Gastroesophageal sphincter (tissue), 4 donors: ENCODE data around the gene CHST1. TPM values are rescaled to one million over a fixed set of nuclear protein-coding genes. Genes with fewer than 3 reads are reported as not detected.

Source experiments
- ATAC-seq: fragments of 150-250 bp; one replicate; pipeline ENCODE4 v1.9.1; 2016; ENCODE audit warnings: mild to moderate bottlenecking, moderate library complexity
- H3K27ac ChIP-seq, 4 donors: fragments of 200-600 bp; sonication (generic) in 3 of 4; 1 replicate in 3 of 4; 2 replicates in 1 of 4; pipeline ENCODE4 v1.5.1; 2016 to 2019
- H3K27me3 ChIP-seq: fragments of 200-600 bp; sonication (generic); one replicate; pipeline ENCODE4 v1.5.1; 2019
- H3K36me3 ChIP-seq, 2 donors: fragments of 200-600 bp; sonication (generic); one replicate each; pipeline ENCODE4 v1.5.1; 2019; ENCODE audit warnings: control low read depth in 1 of 2
- H3K4me1 ChIP-seq, 3 donors: fragments of 200-600 bp; sonication (generic); 1 replicate in 2 of 3; 2 replicates in 1 of 3; pipeline ENCODE4 v1.5.1; 2016 to 2019; ENCODE audit warnings: control low read depth in 2 of 3
- H3K4me3 ChIP-seq, 2 donors: fragments of 200-600 bp; sonication (generic); one replicate each; pipeline ENCODE4 v1.5.1; 2019; ENCODE audit warnings: mild to moderate bottlenecking in 1 of 2, moderate library complexity in 1 of 2
- H3K9me3 ChIP-seq, 3 donors: fragments of 200-600 bp; sonication (generic); one replicate each; pipeline ENCODE4 v1.5.1; 2017 to 2019; ENCODE audit warnings: control low read depth in 2 of 3
- EP300 ChIP-seq: sonication (generic); formaldehyde crosslinking; IDR thresholded peaks from one replicate; pipeline ENCODE4 v1.6.1; 2017; ENCODE audit warnings: antibody characterized with exemption, mild to moderate bottlenecking
- POLR2A ChIP-seq, 2 donors: fragments of 450-650 bp; IDR thresholded peaks; one replicate each; pipeline ENCODE4 v1.6.1; 2017; ENCODE audit warnings: antibody characterized with exemption in 2 of 2, mild to moderate bottlenecking in 2 of 2, moderate library complexity in 1 of 2
- POLR2AphosphoS5 ChIP-seq: sonication (generic); formaldehyde crosslinking; IDR thresholded peaks from one replicate; pipeline ENCODE4 v1.6.1; 2017; ENCODE audit warnings: antibody characterized with exemption
- WGBS, 2 donors: methylation state at CpG; one replicate each; pipeline ENCODE4 v1.1.5; 2018; ENCODE audit warnings: low coverage in 1 of 2; 5-methylcytosine and 5-hydroxymethylcytosine counted together
- total RNA-seq, 4 donors: library from RNA; depleted of rRNA; stranded (reverse); fragments of >200 nt; gene quantifications; one replicate each; pipeline ENCODE4 v1.1.0, GENCODE V29; 2016
- TF ChIP-seq, protein P1 (sequence below), 4 experiments: fragments of 200-600 bp in 2 of 4; fragments of 450-650 bp in 2 of 4; sonication (generic) in 1 of 4; IDR thresholded peaks; one replicate each; pipeline ENCODE4 v1.5.1; 2017 to 2019; ENCODE audit warnings: antibody characterized with exemption in 4 of 4, mild to moderate bottlenecking in 2 of 4, moderate library complexity in 2 of 4

CHST1 gene
- total RNA-seq, 4 donors from 2014 or later, result 2.1 to 4.7 (median 2.4) TPM

DNA sequence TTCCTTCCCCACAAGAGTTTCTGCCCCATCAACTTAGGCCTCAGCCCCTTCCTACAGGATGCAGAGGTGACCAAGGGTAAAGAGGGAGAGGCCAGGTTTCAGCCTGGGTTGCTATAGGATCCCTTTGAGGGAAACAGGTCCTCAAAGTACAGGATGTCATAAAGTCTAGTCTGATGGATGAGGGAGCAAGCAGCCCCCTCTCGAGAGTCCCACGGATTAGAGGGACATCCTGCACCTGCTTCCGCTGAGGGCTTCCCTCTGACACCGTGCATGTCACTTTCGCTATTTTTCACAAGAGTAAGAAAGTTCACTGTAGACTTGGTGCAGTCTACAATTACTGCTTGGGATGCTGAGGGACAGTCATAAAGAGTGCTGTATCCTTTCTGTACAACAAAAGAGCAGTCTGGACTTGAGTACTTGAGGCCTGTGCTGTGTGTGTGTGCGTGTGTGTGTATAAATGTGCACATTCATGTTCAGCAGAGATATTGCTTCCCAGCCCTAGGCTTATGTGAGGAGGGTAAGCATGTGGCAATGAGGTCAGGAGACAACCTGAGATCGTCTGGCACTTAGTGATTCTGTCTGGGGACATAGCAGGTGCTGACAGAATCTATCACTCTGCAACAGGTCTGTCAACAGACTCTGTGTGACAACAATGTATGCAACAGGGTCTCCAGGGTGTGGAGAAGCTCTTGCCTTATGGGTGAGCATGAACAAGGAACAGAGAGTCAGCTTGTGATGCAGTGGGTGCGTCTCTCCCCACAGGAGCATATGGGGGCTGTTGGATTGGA is 18.0 kb upstream of the CHST1 start:
- Histone ChIP-seq H3K36me3 (no peaks in the 10 kb centered on the region), H3K9me3 (no peaks in the 10 kb centered on the region), H3K27ac (no peak overlapping the region), H3K4me3 (no peak overlapping the region), H3K4me1 (no peaks in the 10 kb centered on the region), H3K27me3 (peaks cover 18% of the 10 kb centered on the region)
- 74 to 75% methylated on average over 3 to 5 of the region's 8 CpGs for WGBS, 2 donors
- no peak for TF ChIP-seq POLR2A (IDR thresholded peaks at IDR 0.05)
- ATAC-seq, result no peak

DNA sequence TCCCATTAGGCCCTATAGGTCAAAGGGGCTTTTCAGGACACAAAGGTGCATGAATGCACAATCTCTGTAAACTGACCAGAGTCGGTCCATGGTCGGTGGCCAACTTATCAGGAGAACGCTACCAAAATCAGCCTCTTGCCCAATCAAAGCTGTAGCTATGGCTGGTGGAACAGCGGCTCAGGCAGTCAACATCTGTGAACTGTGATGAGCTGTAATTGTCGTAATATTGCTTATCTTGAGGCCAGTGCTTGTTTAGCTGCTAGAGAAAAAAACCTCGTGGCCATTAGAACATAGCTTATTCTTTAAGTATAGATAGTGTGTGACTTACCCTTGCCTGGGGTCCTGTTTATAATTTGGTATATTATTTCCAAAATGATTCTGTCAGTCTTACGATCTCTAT is 14.4 kb upstream of the CHST1 start:
- TF ChIP-seq EP300, result no peak
- no peak for TF ChIP-seq POLR2AphosphoS5
- TF ChIP-seq POLR2A (IDR thresholded peaks at IDR 0.05), result no peak
- TF ChIP-seq, protein P1, sequence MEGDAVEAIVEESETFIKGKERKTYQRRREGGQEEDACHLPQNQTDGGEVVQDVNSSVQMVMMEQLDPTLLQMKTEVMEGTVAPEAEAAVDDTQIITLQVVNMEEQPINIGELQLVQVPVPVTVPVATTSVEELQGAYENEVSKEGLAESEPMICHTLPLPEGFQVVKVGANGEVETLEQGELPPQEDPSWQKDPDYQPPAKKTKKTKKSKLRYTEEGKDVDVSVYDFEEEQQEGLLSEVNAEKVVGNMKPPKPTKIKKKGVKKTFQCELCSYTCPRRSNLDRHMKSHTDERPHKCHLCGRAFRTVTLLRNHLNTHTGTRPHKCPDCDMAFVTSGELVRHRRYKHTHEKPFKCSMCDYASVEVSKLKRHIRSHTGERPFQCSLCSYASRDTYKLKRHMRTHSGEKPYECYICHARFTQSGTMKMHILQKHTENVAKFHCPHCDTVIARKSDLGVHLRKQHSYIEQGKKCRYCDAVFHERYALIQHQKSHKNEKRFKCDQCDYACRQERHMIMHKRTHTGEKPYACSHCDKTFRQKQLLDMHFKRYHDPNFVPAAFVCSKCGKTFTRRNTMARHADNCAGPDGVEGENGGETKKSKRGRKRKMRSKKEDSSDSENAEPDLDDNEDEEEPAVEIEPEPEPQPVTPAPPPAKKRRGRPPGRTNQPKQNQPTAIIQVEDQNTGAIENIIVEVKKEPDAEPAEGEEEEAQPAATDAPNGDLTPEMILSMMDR (IDR thresholded peaks at IDR 0.05), result no peak
- no peak for ATAC-seq
- WGBS, 2 donors, result 76 to 77% methylated on average over 4 to 6 of the region's 7 CpGs
- no peak overlapping the region for H3K27ac ChIP-seq
- H3K36me3 ChIP-seq, result no peaks in the 10 kb centered on the region
- H3K4me3 ChIP-seq, result no peak overlapping the region
- H3K4me1 ChIP-seq, result no peaks in the 10 kb centered on the region
- peaks cover 5% of the 10 kb centered on the region for H3K27me3 ChIP-seq
- H3K9me3 ChIP-seq, result no peaks in the 10 kb centered on the region

GRCh38 chr11:45678976-45679375 is 13.6 kb upstream of the CHST1 start:
- H3K36me3 ChIP-seq, result no peaks in the 10 kb centered on the region
- 50% methylated on average over 2 of the region's 7 CpGs; no CpG with 5 or more reads in 1 of the 2 donors for WGBS, 2 donors
- H3K27ac ChIP-seq, result no peak overlapping the region
- H3K4me1 ChIP-seq, result no peaks in the 10 kb centered on the region
- H3K4me3 ChIP-seq, result no peak overlapping the region
- ATAC-seq, result no peak
- TF ChIP-seq POLR2AphosphoS5, result no peak
- no peak for TF ChIP-seq EP300
- TF ChIP-seq, protein P1 (IDR thresholded peaks at IDR 0.05), result no peak
- TF ChIP-seq POLR2A (IDR thresholded peaks at IDR 0.05), result no peak
- H3K27me3 ChIP-seq, result peaks cover 4% of the 10 kb centered on the region
- no peaks in the 10 kb centered on the region for H3K9me3 ChIP-seq

GRCh38 chr11:45677770-45678512 is 12.5 kb upstream of the CHST1 start:
- Histone ChIP-seq H3K9me3 (no peaks in the 10 kb centered on the region), H3K27me3 (peaks cover 4% of the 10 kb centered on the region), H3K4me3 (no peak overlapping the region), H3K36me3 (no peaks in the 10 kb centered on the region), H3K27ac (no peak overlapping the region), H3K4me1 (no peaks in the 10 kb centered on the region)
- WGBS, 2 donors, result 74 to 89% methylated on average over 4 to 5 of the region's 8 CpGs
- no peak for ATAC-seq
- no peak for TF ChIP-seq POLR2AphosphoS5
- no peak for TF ChIP-seq EP300
- TF ChIP-seq, protein P1 (IDR thresholded peaks at IDR 0.05), result no peak
- no peak for TF ChIP-seq POLR2A (IDR thresholded peaks at IDR 0.05)

DNA sequence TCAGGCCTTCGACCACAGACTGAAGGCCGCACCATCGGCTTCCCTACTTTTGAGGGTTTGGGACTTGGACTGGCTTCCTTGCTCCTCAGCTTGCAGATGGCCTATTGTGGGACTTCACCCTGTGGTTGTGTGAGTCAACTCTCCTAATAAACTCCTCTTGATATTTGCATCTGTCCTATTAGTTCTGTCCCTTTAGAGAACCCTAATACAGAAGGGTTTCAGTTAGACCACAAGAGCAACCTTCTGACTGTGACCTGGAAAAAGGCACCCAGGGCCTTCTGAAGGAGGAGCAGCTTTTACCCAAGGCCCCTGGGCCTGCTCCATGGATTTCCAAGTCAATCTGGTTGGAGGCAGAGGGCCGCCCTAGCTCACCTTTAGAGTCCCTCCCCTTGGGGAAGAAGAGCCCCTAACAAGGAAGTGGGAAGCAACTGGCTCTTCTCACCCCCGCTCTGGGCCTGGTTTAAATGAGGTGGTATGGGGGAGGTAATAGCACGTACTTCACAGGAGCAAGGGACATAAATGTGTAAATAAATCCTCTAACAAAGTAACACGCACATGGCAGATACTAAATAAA is 11.2 kb upstream of the CHST1 start:
- TF ChIP-seq EP300 (no peak), POLR2A (IDR thresholded peaks at IDR 0.05) (no peak), POLR2AphosphoS5 (no peak)
- TF ChIP-seq, protein P1 (IDR thresholded peaks at IDR 0.05), result no peak
- Histone ChIP-seq H3K9me3 (no peaks in the 10 kb centered on the region), H3K27ac (no peak overlapping the region), H3K4me3 (no peak overlapping the region), H3K27me3 (peaks cover 4% of the 10 kb centered on the region), H3K36me3 (no peaks in the 10 kb centered on the region), H3K4me1 (no peaks in the 10 kb centered on the region)
- WGBS, 2 donors, result 92 to 98% methylated on average over 3 to 7 of the region's 7 CpGs
- no peak for ATAC-seq
